ENCODE data around the gene SNTG2.
"Not testable (repeated sequence)": the region's sequence is repeated elsewhere in the genome, so short reads cannot be mapped to it uniquely, and the experiment has no call there.

The SNTG2 gene

GRCh38 chr2:1088940-1089339, 138.3 kb downstream of the SNTG2 start:
- H3K9me3 Mint-ChIP-seq = no peaks in the 10 kb centered on the region
- H3K4me1 Mint-ChIP-seq = no peaks in the 10 kb centered on the region
- H3K4me3 Mint-ChIP-seq = no peak overlapping the region

GRCh38 chr2:1091895-1092585, 141.4 kb downstream of the SNTG2 start:
- peaks cover 4% of the 10 kb centered on the region for H3K27me3 Mint-ChIP-seq (ENCODE audit: low read depth)
- TF ChIP-seq CTCF (IDR thresholded peaks at IDR 0.05; ENCODE audit: unreplicated experiment in 3 of 3) = no peak
- H3K27ac Mint-ChIP-seq = no peak overlapping the region
- no peaks in the 10 kb centered on the region for H3K9me3 Mint-ChIP-seq
- H3K4me3 Mint-ChIP-seq = no peak overlapping the region
- H3K36me3 Mint-ChIP-seq (ENCODE audit: low read depth) = no peaks in the 10 kb centered on the region
- H3K4me1 Mint-ChIP-seq = no peaks in the 10 kb centered on the region

More at GRCh38 chr2:1088940-1089339, 138.3 kb downstream of the SNTG2 start:
- H3K36me3 Mint-ChIP-seq (ENCODE audit: low read depth) = no peaks in the 10 kb centered on the region
- H3K27ac Mint-ChIP-seq = no peak overlapping the region
- TF ChIP-seq CTCF (IDR thresholded peaks at IDR 0.05; ENCODE audit: unreplicated experiment in 3 of 3) = no peak
- H3K27me3 Mint-ChIP-seq (ENCODE audit: low read depth) = no peaks in the 10 kb centered on the region

GRCh38 chr2:1093668-1094067, 143.0 kb downstream of the SNTG2 start:
- not testable (repeated sequence) for H3K4me1 Mint-ChIP-seq; H3K9me3 Mint-ChIP-seq; H3K27ac Mint-ChIP-seq; H3K27me3 Mint-ChIP-seq (ENCODE audit: low read depth); H3K36me3 Mint-ChIP-seq (ENCODE audit: low read depth); H3K4me3 Mint-ChIP-seq

- H3K36me3 Mint-ChIP-seq (ENCODE audit: low read depth) = no peaks in the 10 kb centered on the region
- peak overlapping the region in 1 of 3 experiments; percentile 68 for H3K27ac Mint-ChIP-seq
- TF ChIP-seq CTCF (IDR thresholded peaks at IDR 0.05; ENCODE audit: unreplicated experiment in 3 of 3) = no peak
- peaks cover 8% of the 10 kb centered on the region for H3K4me1 Mint-ChIP-seq
- H3K9me3 Mint-ChIP-seq = no peaks in the 10 kb centered on the region
- peaks cover 9% of the 10 kb centered on the region for H3K27me3 Mint-ChIP-seq (ENCODE audit: low read depth)
- no peak overlapping the region for H3K4me3 Mint-ChIP-seq
These were observed 146.5 kb downstream of the SNTG2 start for GRCh38 chr2:1097101-1097500.

- peaks cover 11% of the 10 kb centered on the region for H3K27me3 Mint-ChIP-seq (ENCODE audit: low read depth)
- no peak for TF ChIP-seq CTCF (IDR thresholded peaks at IDR 0.05; ENCODE audit: unreplicated experiment in 3 of 3)
- H3K4me1 Mint-ChIP-seq = peaks cover 11% of the 10 kb centered on the region
- no peak overlapping the region for H3K27ac Mint-ChIP-seq
- no peak overlapping the region for H3K4me3 Mint-ChIP-seq
- H3K9me3 Mint-ChIP-seq = no peaks in the 10 kb centered on the region
- H3K36me3 Mint-ChIP-seq (ENCODE audit: low read depth) = no peaks in the 10 kb centered on the region
These were observed 148.8 kb downstream of the SNTG2 start for GRCh38 chr2:1099418-1099817.

GRCh38 chr2:1101011-1101782, 150.5 kb downstream of the SNTG2 start:
- no peak for TF ChIP-seq CTCF (IDR thresholded peaks at IDR 0.05; ENCODE audit: unreplicated experiment in 3 of 3)
- H3K27me3 Mint-ChIP-seq (ENCODE audit: low read depth) = peaks cover 11% of the 10 kb centered on the region
- no peaks in the 10 kb centered on the region for H3K9me3 Mint-ChIP-seq
- peaks cover 11% of the 10 kb centered on the region for H3K4me1 Mint-ChIP-seq
- H3K27ac Mint-ChIP-seq = peak overlapping the region in 1 of 3 experiments; percentile 41
- H3K36me3 Mint-ChIP-seq (ENCODE audit: low read depth) = no peaks in the 10 kb centered on the region
- H3K4me3 Mint-ChIP-seq = no peak overlapping the region

All from nephron (organoid).